K562 (cell line): Measurements from ENCODE around the gene FKRP. TPM values are rescaled to one million over a fixed set of nuclear protein-coding genes. Genes with fewer than 3 reads are reported as not detected.

Source experiments
- ARID2 ChIP-seq: fragments of 450-650 bp; IDR thresholded peaks from 2 replicates; pipeline ENCODE4 v1.6.1; 2017; ENCODE audit warnings: antibody characterized with exemption, mild to moderate bottlenecking
- ATF2 ChIP-seq: sonication (generic); formaldehyde crosslinking; IDR thresholded peaks from 2 replicates; pipeline ENCODE4 v1.8.1; 2022; ENCODE audit warnings: missing genetic modification reagents
- CTCF ChIP-seq, 3 experiments: IDR thresholded peaks in 2 of 3; conservative IDR thresholded peaks in 1 of 3; 2 replicates each; pipeline ENCODE4 v1.5.1; 2011 to 2012; ENCODE audit warnings: low read length in 3 of 3, mild to moderate bottlenecking in 3 of 3, control low read depth in 2 of 3, improper control_type of control experiment in 1 of 3, inconsistent platforms in 1 of 3, low read depth in 1 of 3, mixed read lengths in 1 of 3, moderate library complexity in 1 of 3; ENCODE audit not compliant: insufficient read depth in 2 of 3
- CTCFL ChIP-seq: IDR thresholded peaks from 2 replicates; pipeline ENCODE4 v1.6.1; 2011; ENCODE audit warnings: borderline replicate concordance, low read depth, mild to moderate bottlenecking, moderate library complexity, low read length; ENCODE audit not compliant: insufficient read depth, poor library complexity, severe bottlenecking
- HDAC1 ChIP-seq, 2 experiments: fragments of 450-650 bp; IDR thresholded peaks; 2 replicates each; pipeline ENCODE4 v1.6.1; 2016 to 2017; ENCODE audit warnings: inconsistent platforms in 1 of 2, mild to moderate bottlenecking in 1 of 2, moderate library complexity in 1 of 2
- KLF1 ChIP-seq: fragments of 450-650 bp; IDR thresholded peaks from 2 replicates; pipeline ENCODE4 v1.6.1; 2016; ENCODE audit warnings: missing genetic modification characterization, missing compliant biosample characterization
- POLR2G ChIP-seq: fragments of 200-400 bp; formaldehyde crosslinking; IDR thresholded peaks from 2 replicates; pipeline ENCODE4 v1.6.1; 2017; ENCODE audit warnings: low read depth, mild to moderate bottlenecking, antibody characterized with exemption, low read length, moderate library complexity
- RB1 ChIP-seq: fragments of 450-650 bp; IDR thresholded peaks from 2 replicates; pipeline ENCODE4 v1.6.1; 2017; ENCODE audit warnings: low read depth, mild to moderate bottlenecking
- RBFOX2 ChIP-seq: fragments of 200-400 bp; formaldehyde crosslinking; IDR thresholded peaks from 2 replicates; pipeline ENCODE4 v1.6.1; 2017; ENCODE audit warnings: low read depth, mild to moderate bottlenecking, low read length, moderate library complexity
- RCOR1 ChIP-seq, 2 experiments: IDR thresholded peaks; 2 replicates each; pipeline ENCODE4 v1.6.1; 2012; ENCODE audit warnings: low read depth in 2 of 2, low read length in 2 of 2, borderline replicate concordance in 1 of 2, improper control_type of control experiment in 1 of 2
- SAFB2 ChIP-seq: fragments of 200-400 bp; formaldehyde crosslinking; IDR thresholded peaks from 2 replicates; pipeline ENCODE4 v1.6.1; 2018; ENCODE audit warnings: borderline replicate concordance, low read length, low read depth, moderate library complexity; ENCODE audit not compliant: severe bottlenecking
- SIX5 ChIP-seq, 2 experiments: IDR thresholded peaks; 2 replicates each; pipeline ENCODE4 v1.6.1; 2011; ENCODE audit warnings: low read length in 2 of 2, borderline replicate concordance in 1 of 2, low read depth in 1 of 2, mild to moderate bottlenecking in 1 of 2, moderate library complexity in 1 of 2; ENCODE audit not compliant: insufficient read depth in 1 of 2
- SLC30A9 ChIP-seq: fragments of 250-450 bp; sonication (Bioruptor Pico); IDR thresholded peaks from 2 replicates; pipeline ENCODE4 v1.8.0; 2022; ENCODE audit warnings: mild to moderate bottlenecking, moderate library complexity
- SMC3 ChIP-seq: conservative IDR thresholded peaks from 2 replicates; pipeline ENCODE4 v1.6.1; 2011; ENCODE audit warnings: low read depth, low read length, improper control_type of control experiment; ENCODE audit not compliant: insufficient read depth
- VEZF1 ChIP-seq: fragments of 200-800 bp; sonication (Bioruptor generic); IDR thresholded peaks from 2 replicates; pipeline ENCODE4 v1.6.1; 2017; ENCODE audit warnings: missing genetic modification characterization, missing compliant biosample characterization
- YBX1 ChIP-seq: fragments of 450-650 bp; IDR thresholded peaks from 2 replicates; pipeline ENCODE4 v1.7.1; 2016; ENCODE audit warnings: mild to moderate bottlenecking
- YY1 ChIP-seq, 3 experiments: IDR thresholded peaks; 2 replicates each; pipeline ENCODE4 v1.6.1; 2011; ENCODE audit warnings: low read length in 2 of 3, mild to moderate bottlenecking in 2 of 3, moderate library complexity in 2 of 3, borderline replicate concordance in 1 of 3, control low read depth in 1 of 3, low read depth in 1 of 3; ENCODE audit not compliant: insufficient read depth in 3 of 3, insufficient replicate concordance in 2 of 3, control insufficient read depth in 1 of 3, insufficient read length in 1 of 3; ENCODE audit errors: extremely low read depth in 1 of 3
- ZBTB7A ChIP-seq: IDR thresholded peaks from 2 replicates; pipeline ENCODE4 v1.6.1; 2011; ENCODE audit warnings: low read depth, mild to moderate bottlenecking, low read length, moderate library complexity, borderline replicate concordance; ENCODE audit not compliant: control insufficient read depth
- polyA plus RNA-seq, 8 experiments: library from polyadenylated mRNA; depleted of rRNA in 4 of 8; stranded (reverse) in 5 of 8; unstranded in 3 of 8; fragments of >200 nt; fragmentation: Nextera tagmentation in 2 of 8; fragmentation: Illumina TruSeq in 1 of 8; extraction: Ambion mirVana in 2 of 8; extraction: Trizol in 1 of 8; gene quantifications; 2 replicates each; pipeline versions ENCODE4 v1.2.1 to v1.2.3, GENCODE V29; 2011 to 2014; ENCODE audit warnings: inconsistent platforms in 1 of 8, missing spikeins in 1 of 8
- total RNA-seq, 7 experiments: library from RNA; depleted of rRNA in 6 of 7; stranded (reverse); fragments of >200 nt in 6 of 7; fragmentation: Illumina TruSeq in 2 of 7; extraction: Trizol in 2 of 7; gene quantifications; 2 replicates each; pipeline versions ENCODE4 v1.2.1 to v1.2.3, GENCODE V29; 2011 to 2021; ENCODE audit warnings: low replicate concordance in 1 of 7

FKRP gene
- total and polyA plus RNA-seq, 9 of the 15 experiments (the other 6 are each of a cell fraction or from before 2014, with no cell fraction given): 0.68 to 16.1 (median 6.5) TPM

- TF ChIP-seq CTCFL: peak; percentile 78
- TF ChIP-seq SIX5 (IDR thresholded peaks at IDR 0.05; ENCODE audit: borderline replicate concordance in 1 of 2, insufficient read depth in 1 of 2, low read depth in 1 of 2, low read length in 2 of 2): no peak
- TF ChIP-seq SMC3: peak; percentile 58
- peak; percentile 48 to 91 (median 77) for TF ChIP-seq YY1 (IDR thresholded peaks at IDR 0.05; ENCODE audit: borderline replicate concordance in 1 of 3, control insufficient read depth in 1 of 3, extremely low read depth in 1 of 3, insufficient read depth in 3 of 3, insufficient read length in 1 of 3, insufficient replicate concordance in 2 of 3, low read depth in 1 of 3, low read length in 2 of 3)
- TF ChIP-seq RCOR1 (IDR thresholded peaks at IDR 0.05; ENCODE audit: borderline replicate concordance in 1 of 2, low read depth in 2 of 2, low read length in 2 of 2): peak in 1 of 2 experiments; percentile 57; a peak in 1 of 4 replicates
- TF ChIP-seq ATF2 (CRISPR knock-in tag): no peak
- peak; percentile 48; the same call in 1 of the 2 replicates for TF ChIP-seq RBFOX2
- peak; percentile 73; the same call in 1 of the 2 replicates for TF ChIP-seq RB1
- TF ChIP-seq POLR2G: peak; percentile 68
- peak; percentile 88 to 91 (median 90) for TF ChIP-seq CTCF (IDR thresholded peaks at IDR 0.05 in 2 of 3, conservative IDR thresholded peaks at IDR 0.05 in 1 of 3; ENCODE audit: insufficient read depth in 2 of 3, low read depth in 1 of 3, low read length in 3 of 3)
- peak; percentile 27; the same call in 1 of the 2 replicates for TF ChIP-seq VEZF1 (CRISPR knock-in tag)
- no peak for TF ChIP-seq SAFB2
- no peak for TF ChIP-seq SLC30A9 (CRISPR knock-in tag)
- TF ChIP-seq ARID2: peak; percentile 37; the same call in 1 of the 2 replicates
- TF ChIP-seq KLF1 (tag): no peak
- TF ChIP-seq HDAC1 (IDR thresholded peaks at IDR 0.05): no peak
- TF ChIP-seq ZBTB7A: 0 out of 2 replicates have a peak, but pooled peaks have one; percentile 17
- no peak for TF ChIP-seq YBX1
Measured at GRCh38 chr19:46704379-46705076, 41.3 kb upstream of the FKRP start (continued).
